ENCODE measurements around the gene EFCAB8. TPM values are rescaled to one million over a fixed set of nuclear protein-coding genes. Genes with fewer than 3 reads are reported as not detected.

The EFCAB8 gene
- total RNA-seq, 8 experiments from 2014 or later: 0.05 to 0.73 (median 0.17) TPM; not detected in 3

DNA sequence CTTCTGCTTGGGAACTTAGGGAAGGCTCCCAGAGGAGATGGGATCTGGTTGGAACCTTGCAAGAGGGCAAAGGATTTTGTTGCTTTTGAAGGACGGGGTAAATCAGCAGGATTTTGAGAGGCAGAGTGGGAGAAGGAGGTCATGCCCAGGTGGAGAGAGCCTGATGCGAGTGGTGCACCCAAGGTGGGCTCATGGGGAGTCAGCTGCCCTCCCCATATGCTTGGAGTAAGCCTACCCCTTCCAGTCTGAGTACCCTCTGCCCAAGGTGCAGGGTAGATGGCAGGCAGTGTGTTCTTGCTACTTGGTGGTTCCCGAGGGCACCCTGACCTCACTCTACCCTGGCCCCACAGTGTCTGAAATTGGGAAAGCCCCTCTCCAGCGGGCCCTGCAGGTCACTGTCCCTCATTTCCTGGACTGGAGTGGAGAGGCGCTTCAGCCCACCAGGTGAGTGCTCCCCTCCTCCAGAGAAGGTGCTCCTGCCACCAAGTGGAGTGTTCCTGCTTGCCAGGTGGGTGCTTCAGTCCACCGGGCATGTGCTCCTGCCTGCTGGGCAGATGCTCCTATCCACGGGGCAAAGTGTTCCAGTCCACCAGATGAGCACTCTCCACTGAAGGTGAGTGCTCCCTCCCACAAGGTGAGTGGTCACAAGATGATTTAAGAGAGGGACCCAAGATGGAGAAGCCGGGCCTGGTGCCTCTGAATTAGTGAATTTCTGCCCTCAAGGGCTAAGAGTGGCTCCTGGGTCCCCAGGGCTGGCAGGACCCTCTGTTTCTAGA lies 152.1 kb downstream of the EFCAB8 start:
- in situ Hi-C loops (cut with MboI; ENCODE audit: low pct_unique_long_range_greater_than_20kb in 2 of 9, low sequenced_read_pairs in 9 of 9, unreplicated experiment in 9 of 9): no loop called here
- ATAC-seq (replicated peaks in 6 of 8): no peak
- Histone ChIP-seq H3K4me3 (no peak overlapping the region), H3K4me1 (replicated peaks in 1 of 2) (peaks cover 0 to 8% of the 10 kb centered on the region in 2 donors), H3K27ac (no peak overlapping the region)
- 5 to 100% (median 77%) methylated on average over 1 to 6 of the region's 8 CpGs; no CpG with 5 or more reads in 5 of the 10 experiments for WGBS, 10 experiments

Other genes with a start within 250 kb of the EFCAB8 start
- gene C20orf203, start 185.0 kb upstream of the EFCAB8 start, total RNA-seq: 1 to 10 TPM in 4 of 8 experiments, under 1 TPM in 2, not detected in 2; 0.08 to 1.6 (median 1.3) TPM
- gene COMMD7, start 115.5 kb upstream of the EFCAB8 start, total RNA-seq: 10 to 100 TPM; 14.1 to 35.3 (median 17.5) TPM
- gene DNMT3B, start 96.5 kb upstream of the EFCAB8 start, total RNA-seq: 10 to 100 TPM in 4 of 8 experiments, 1 to 10 TPM in 4; 1.4 to 35.2 (median 10.5) TPM
- gene MAPRE1, start 39.0 kb upstream of the EFCAB8 start, total RNA-seq: 100 to 1,000 TPM in 5 of 8 experiments, 10 to 100 TPM in 3; 63.9 to 147 (median 105) TPM
- not detected for gene SUN5, start 145.5 kb downstream of the EFCAB8 start, total RNA-seq
- gene BPIFB2, start 148.8 kb downstream of the EFCAB8 start, total RNA-seq: not detected
- not detected for gene BPIFB6, start 172.7 kb downstream of the EFCAB8 start, total RNA-seq
- not detected for gene BPIFB3, start 195.0 kb downstream of the EFCAB8 start, total RNA-seq
- gene BPIFB4, start 220.7 kb downstream of the EFCAB8 start, total RNA-seq: under 1 TPM in 1 of 8 experiments, not detected in 7; 0.33 TPM